Muscle of leg (tissue), 11 donors: ENCODE measurements around the gene C19orf18. TPM values are rescaled to one million over a fixed set of nuclear protein-coding genes. Genes with fewer than 3 reads are reported as not detected.
"Not testable (repeated sequence)": the region's sequence is repeated elsewhere in the genome, so short reads cannot be mapped to it uniquely, and the experiment has no call there.

Source experiments
- DNase-seq: peaks from one replicate; pipeline ENCODE4 v3.0.0; 2013
- H3K27ac ChIP-seq: one replicate; pipeline ENCODE4 v1.5.1; 2013; ENCODE audit warnings: mild to moderate bottlenecking, low read length, control low read depth
- H3K27me3 ChIP-seq: one replicate; pipeline ENCODE4 v1.6.1; 2013; ENCODE audit warnings: low read length; ENCODE audit not compliant: control insufficient read depth, insufficient read depth
- H3K36me3 ChIP-seq: one replicate; pipeline ENCODE4 v1.6.1; 2013; ENCODE audit warnings: low read length; ENCODE audit not compliant: control insufficient read depth, insufficient read depth
- H3K4me1 ChIP-seq: one replicate; pipeline ENCODE4 v1.6.1; 2013; ENCODE audit warnings: low read length; ENCODE audit not compliant: control insufficient read depth, insufficient read depth
- H3K4me3 ChIP-seq: one replicate; pipeline ENCODE4 v1.5.1; 2013; ENCODE audit warnings: low read length, control low read depth
- H3K9me3 ChIP-seq: replicated peaks from 2 replicates; pipeline ENCODE4 v1.6.1; 2013; ENCODE audit warnings: low read depth, low read length; ENCODE audit not compliant: control insufficient read depth
- WGBS: methylation state at CpG from one replicate; pipeline ENCODE4 v1.1.5; 2013; ENCODE audit warnings: missing lambda C conversion rate; ENCODE audit not compliant: insufficient coverage; 5-methylcytosine and 5-hydroxymethylcytosine counted together
- polyA plus RNA-seq, 8 donors: library from polyadenylated mRNA; unstranded; fragments of 120-200 nt; gene quantifications; one replicate each; pipeline versions ENCODE4 v1.2.1 to v1.2.3, GENCODE V29; 2013; ENCODE audit warnings: inconsistent platforms in 1 of 8, low replicate concordance in 1 of 8; ENCODE audit not compliant: insufficient read length in 8 of 8, insufficient read depth in 1 of 8
- total RNA-seq: library from RNA; stranded (reverse); fragments of 120-200 nt; gene quantifications from one replicate; pipeline ENCODE4 v1.2.4, GENCODE V29; 2013

The C19orf18 gene
- total and polyA plus RNA-seq, 9 donors, result 0.31 to 2.4 (median 0.89) TPM

DNA sequence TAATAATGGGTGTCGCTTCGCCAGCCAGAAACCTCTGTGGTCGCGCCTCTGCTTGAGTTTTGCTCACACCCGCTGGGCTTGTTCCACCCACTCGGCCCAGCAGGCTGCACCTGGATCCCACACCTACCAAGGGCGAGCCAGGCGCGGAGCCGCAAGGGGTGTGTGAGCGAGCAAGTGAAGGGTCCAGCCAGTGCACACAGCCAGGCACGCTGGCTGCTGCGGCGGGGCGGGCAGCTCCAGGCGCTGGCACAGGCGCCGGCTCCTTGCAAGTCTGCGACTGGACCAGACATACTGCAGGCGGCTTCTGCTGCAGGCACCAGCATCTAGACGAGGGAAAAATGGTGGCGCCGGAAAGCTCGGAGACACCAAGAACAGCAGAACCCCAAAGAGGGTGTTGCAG is 25.0 kb downstream of the C19orf18 start:
- DNase-seq, result no peak
- H3K27me3 ChIP-seq, result no peaks in the 10 kb centered on the region
- WGBS, result 96% methylated on average over 20 of the region's 24 CpGs
- no peak overlapping the region for H3K4me3 ChIP-seq
- H3K36me3 ChIP-seq, result peaks cover 1% of the 10 kb centered on the region
- no peak overlapping the region for H3K27ac ChIP-seq
- peaks cover 10% of the 10 kb centered on the region for H3K4me1 ChIP-seq
- peaks cover 25% of the 10 kb centered on the region for H3K9me3 ChIP-seq

DNA sequence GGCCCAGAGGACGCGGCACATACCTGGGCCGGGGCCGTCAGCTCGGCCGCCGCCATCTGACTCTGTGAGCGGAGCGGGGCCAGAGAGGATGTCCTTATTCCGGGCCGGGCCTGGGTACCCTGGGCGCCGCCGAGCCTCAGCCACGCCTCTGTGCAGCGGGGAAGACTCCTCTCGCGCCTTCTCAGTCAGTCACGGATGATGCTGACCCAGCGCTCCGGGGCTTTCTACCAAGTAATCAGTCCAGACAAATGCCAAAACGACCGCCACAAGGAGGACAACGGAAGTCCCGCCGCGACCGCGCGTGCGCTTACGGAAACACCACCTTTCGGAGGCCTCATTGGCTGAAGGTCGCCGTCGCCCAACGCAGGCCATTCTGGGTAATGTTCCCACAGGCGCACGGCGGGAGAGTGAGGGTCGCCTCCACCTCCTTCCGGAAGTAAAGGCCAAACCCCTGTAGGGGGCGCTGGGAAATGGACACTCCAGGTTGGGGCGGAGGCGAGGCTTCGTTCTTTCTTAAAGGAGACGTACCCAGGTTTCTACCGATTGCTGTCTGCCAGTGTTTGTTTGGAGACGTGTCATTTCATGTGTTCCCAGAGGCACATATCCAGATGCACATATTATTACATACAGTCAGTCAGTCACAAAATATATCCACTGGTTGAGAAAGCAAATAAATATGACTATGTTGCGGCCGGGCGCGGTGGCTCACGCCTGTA is 26.8 kb downstream of the C19orf18 start, which contains the start of gene ZNF256:
Gene ZNF256, minus strand, starts transcription at position 288 of the 716 bp plus-strand sequence. Its CDS starts 232 bp downstream, at position 56.
- no peaks in the 10 kb centered on the region for H3K27me3 ChIP-seq

GRCh38 chr19:57947088-57947418 is 27.3 kb downstream of the C19orf18 start:
- Histone ChIP-seq H3K27ac (peak overlapping the region; percentile 80), H3K4me1 (peaks cover 10% of the 10 kb centered on the region), H3K36me3 (peaks cover 24% of the 10 kb centered on the region), H3K9me3 (peaks cover 34% of the 10 kb centered on the region), H3K27me3 (no peaks in the 10 kb centered on the region), H3K4me3 (peak overlapping the region; percentile 69)
- under 1% methylated on average over 14 of the region's 18 CpGs for WGBS
- no peak for DNase-seq

More for the DNA sequence above, 26.8 kb downstream of the C19orf18 start, which contains the start of gene ZNF256:
- 0% methylated on average over 48 of the region's 54 CpGs for WGBS
- H3K4me3 ChIP-seq, result peak within 1 kb of the TSS; percentile 69
- peaks cover 28% of the 10 kb centered on the region for H3K9me3 ChIP-seq
- H3K27ac ChIP-seq, result peak within 1 kb of the TSS; percentile 80
- peaks cover 10% of the 10 kb centered on the region for H3K4me1 ChIP-seq
- DNase-seq, result peak; percentile 99
- peaks cover 18% of the 10 kb centered on the region for H3K36me3 ChIP-seq

DNA sequence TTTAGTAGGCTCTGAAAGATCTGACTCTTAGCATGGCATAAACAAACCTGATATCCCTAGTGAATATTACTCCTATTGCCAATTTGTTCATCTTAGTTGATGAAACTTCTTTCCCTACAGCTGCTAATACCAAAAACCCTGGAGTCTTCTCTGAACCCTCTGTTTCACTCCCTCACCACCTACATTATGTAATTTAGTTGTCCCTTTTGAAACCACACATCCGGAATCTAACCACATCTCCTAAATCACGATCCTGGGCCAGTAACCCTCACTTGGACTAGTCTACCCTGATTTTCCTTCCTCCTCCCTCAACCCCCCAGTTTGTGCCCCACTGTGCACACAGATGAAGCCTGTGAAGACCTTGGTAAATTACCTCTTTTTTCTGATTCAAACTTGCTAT is 28.0 kb downstream of the C19orf18 start:
- WGBS, result 72% methylated on average over 2 of the region's 2 CpGs

GRCh38 chr19:57941593-57941992 is 32.7 kb downstream of the C19orf18 start:
- Histone ChIP-seq H3K36me3 (peaks cover 40% of the 10 kb centered on the region), H3K4me1 (peaks cover 6% of the 10 kb centered on the region), H3K9me3 (peaks cover 58% of the 10 kb centered on the region), H3K27ac (no peak overlapping the region), H3K27me3 (no peaks in the 10 kb centered on the region), H3K4me3 (no peak overlapping the region)
- DNase-seq, result no peak
- WGBS, result 100% methylated on average over 2 of the region's 3 CpGs

More for the DNA sequence above, 28.0 kb downstream of the C19orf18 start:
- Histone ChIP-seq H3K27ac (no peak overlapping the region), H3K4me3 (peak overlapping the region; percentile 69), H3K9me3 (peaks cover 40% of the 10 kb centered on the region), H3K4me1 (peaks cover 10% of the 10 kb centered on the region), H3K27me3 (no peaks in the 10 kb centered on the region), H3K36me3 (peaks cover 31% of the 10 kb centered on the region)
- no peak for DNase-seq

DNA sequence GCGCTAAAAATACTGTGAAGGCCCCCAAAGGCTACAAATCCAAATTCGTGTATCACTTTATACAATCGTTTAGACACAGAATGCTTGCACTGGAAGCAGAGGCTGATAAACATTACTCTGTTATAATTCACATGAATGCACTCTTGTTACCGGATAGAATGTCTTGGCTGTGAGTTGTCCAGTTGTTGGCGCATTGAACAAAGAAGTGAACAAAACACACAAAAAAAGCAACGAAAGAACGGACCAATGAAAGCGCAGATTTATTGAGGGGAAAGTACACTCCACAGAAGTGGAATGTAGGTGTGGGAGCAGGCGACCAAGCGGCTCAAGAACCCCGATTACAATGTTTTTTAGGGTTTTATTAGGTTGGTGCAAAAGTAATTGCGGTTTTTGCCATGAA is 38.6 kb downstream of the C19orf18 start:
- Histone ChIP-seq H3K4me3 (no peak overlapping the region), H3K4me1 (peaks cover 5% of the 10 kb centered on the region), H3K27me3 (no peaks in the 10 kb centered on the region), H3K27ac (no peak overlapping the region), H3K9me3 (peaks cover 54% of the 10 kb centered on the region), H3K36me3 (peaks cover 23% of the 10 kb centered on the region)
- DNase-seq, result no peak
- 86% methylated on average over 9 of the region's 12 CpGs for WGBS

DNA sequence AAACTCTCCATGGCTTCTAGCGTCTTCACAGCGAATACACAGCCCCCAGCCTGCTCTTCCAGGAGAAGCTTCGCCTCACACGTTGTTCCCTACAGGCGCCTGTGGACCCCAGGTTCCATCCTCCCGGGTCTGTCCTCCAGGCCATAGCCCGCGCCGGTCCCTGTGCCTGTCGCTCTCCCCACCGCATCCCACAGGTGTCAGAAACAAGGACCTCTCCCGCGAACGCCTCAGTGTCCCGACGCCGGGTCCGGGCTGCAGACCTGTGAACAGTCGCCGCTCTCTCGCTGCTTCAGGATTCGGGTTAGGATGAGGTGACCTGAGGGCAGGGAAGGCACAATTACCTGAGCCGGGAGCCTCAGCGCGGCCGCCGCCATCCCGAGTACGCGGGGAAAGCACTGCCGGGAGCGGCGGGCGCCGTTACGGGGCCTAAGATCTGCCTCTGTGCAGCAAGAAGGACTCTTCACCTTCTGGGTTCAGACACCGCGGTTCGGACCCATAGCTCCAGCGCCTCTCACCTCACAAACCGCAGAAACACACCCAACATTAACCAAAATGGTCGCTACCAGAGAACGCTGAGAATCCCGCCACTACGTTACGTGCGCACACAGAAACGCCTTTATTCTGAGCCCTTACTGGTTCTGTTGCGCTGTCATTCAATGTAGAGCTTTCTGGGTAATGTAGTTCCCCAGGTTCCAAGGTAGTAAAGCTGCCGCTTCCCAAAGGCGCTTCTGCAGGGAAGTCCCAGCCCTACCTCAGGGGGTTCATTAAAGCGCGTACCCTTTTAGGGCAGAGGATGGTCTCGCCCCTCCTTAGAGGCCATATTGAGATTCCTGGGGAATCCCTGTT is 39.3 kb downstream of the C19orf18 start, which contains the start of gene ZNF418:
Gene ZNF418, minus strand, starts transcription at position 583 of the 846 bp plus-strand sequence. CDS start 1,580 bp downstream, outside the sequence.
- under 1% methylated on average over 41 of the region's 54 CpGs for WGBS
- Histone ChIP-seq H3K9me3 (peaks cover 59% of the 10 kb centered on the region), H3K4me1 (peaks cover 5% of the 10 kb centered on the region), H3K27me3 (no peaks in the 10 kb centered on the region), H3K27ac (peak within 1 kb of the TSS; percentile 70), H3K4me3 (peak within 1 kb of the TSS; percentile 73), H3K36me3 (peaks cover 28% of the 10 kb centered on the region)
- DNase-seq, result peak; percentile 94

GRCh38 chr19:57927587-57927986 is 46.7 kb downstream of the C19orf18 start:
- no peaks in the 10 kb centered on the region for H3K27me3 ChIP-seq
- no peak overlapping the region for H3K4me3 ChIP-seq
- H3K4me1 ChIP-seq, result no peaks in the 10 kb centered on the region
- peaks cover 67% of the 10 kb centered on the region for H3K36me3 ChIP-seq
- H3K27ac ChIP-seq, result no peak overlapping the region
- no peak for DNase-seq
- peaks cover 70% of the 10 kb centered on the region for H3K9me3 ChIP-seq
- 98% methylated on average over 4 of the region's 4 CpGs for WGBS

- H3K4me3 ChIP-seq, result peak within 1 kb of the TSS; percentile 76
- H3K4me1 ChIP-seq, H3K9me3 ChIP-seq, H3K27me3 ChIP-seq: not testable (repeated sequence)
- DNase-seq, result peak; percentile 99
- H3K36me3 ChIP-seq, result peaks cover 30% of the 10 kb centered on the region
- 0% methylated on average over 28 of the region's 51 CpGs for WGBS
- H3K27ac ChIP-seq, result peak within 1 kb of the TSS; percentile 57
Observed at GRCh38 chr19:57916168-57916995, 58.0 kb downstream of the C19orf18 start, which contains the start of gene ZNF417. TSS of gene ZNF417 (minus strand) at chr19:57916592. CDS start at chr19:57916411, 181 bp downstream.
